GM10248 (cell line): Measurements from ENCODE around the gene SMOC2.

Experiments used
- CTCF ChIA-PET: fragments of 300-600 bp; sonication (Branson Sonifier 250); formaldehyde crosslinking; extraction: SDS; loops from one replicate; lab custom pipeline; 2021; ENCODE audit warnings: antibody characterized with exemption; lab: Yijun Ruan, JAX
- POLR2A ChIA-PET: fragments of 350-650 bp; sonication (Branson Sonifier 250); formaldehyde crosslinking; extraction: SDS; loops from one replicate; lab custom pipeline; 2020; ENCODE audit warnings: antibody characterized with exemption; lab: Yijun Ruan, JAX
- DNase-seq: peaks from one replicate; pipeline ENCODE4 v3.0.0; 2012; ENCODE audit errors: extremely low spot score
- CTCF ChIP-seq: IDR thresholded peaks from 2 replicates; pipeline ENCODE4 v1.5.1; 2012; ENCODE audit warnings: mild to moderate bottlenecking, low read depth; ENCODE audit errors: extremely low read depth, missing control alignments, control extremely low read depth

The SMOC2 gene

DNA sequence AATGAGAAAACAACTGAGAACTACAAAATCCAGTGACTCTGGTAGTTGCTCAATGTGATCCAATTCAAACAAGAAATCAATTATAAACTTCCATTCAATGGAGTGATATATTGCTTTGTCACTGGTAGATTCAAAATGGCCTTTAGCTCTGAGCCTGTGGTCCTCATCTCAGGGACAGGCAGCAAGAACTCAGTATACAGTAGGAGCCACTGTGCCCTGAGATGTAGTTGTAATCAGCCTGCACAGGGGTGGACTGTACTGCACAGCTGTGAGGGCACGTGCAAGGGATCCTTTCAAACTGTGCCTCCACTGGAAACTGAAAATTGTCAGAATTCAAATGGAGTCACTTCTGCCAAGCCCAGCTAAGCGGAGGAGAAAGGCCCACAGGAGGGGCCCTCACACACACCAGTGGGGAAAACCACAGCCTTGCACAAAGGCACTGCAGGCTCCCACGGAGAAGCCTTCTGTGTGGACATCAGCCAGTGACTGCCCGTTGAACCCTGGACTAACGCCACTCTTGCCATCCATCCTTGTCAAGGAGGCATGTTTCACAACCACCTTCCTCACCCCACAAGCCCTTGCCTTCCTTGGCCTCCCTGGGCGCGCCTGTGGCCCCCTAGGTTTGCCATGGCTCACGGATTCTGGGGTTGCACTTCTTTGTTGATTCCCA is 186.7 kb downstream of the SMOC2 start:
- no peak for DNase-seq
- ChIA-PET CTCF (no interaction called here), POLR2A (no interaction called here)
- no peak for TF ChIP-seq CTCF

DNA sequence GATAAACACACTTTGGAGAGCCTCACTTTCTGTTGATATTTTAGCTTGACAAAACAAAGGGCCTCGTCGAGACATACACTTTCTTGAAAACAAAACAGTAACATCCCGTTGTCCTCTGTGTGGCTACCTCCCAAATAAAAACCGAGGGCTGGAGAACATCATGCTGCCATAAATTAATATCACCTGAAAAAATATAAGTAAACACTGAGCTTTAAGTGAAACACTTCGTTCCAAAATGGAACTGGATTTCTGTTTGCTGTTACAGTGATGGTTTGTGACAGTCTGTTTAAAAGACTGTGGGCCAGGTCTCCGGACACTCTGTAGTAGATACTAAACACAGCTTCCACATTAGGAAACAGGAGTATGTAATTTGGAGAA is 187.2 kb downstream of the SMOC2 start:
- ChIA-PET CTCF (no interaction called here), POLR2A (no interaction called here)
- no peak for TF ChIP-seq CTCF
- no peak for DNase-seq

- CTCF ChIA-PET: no interaction called here
- DNase-seq: no peak
- no peak for TF ChIP-seq CTCF
- POLR2A ChIA-PET: no interaction called here
Measured at GRCh38 chr6:168628732-168629245, 187.8 kb downstream of the SMOC2 start.

DNA sequence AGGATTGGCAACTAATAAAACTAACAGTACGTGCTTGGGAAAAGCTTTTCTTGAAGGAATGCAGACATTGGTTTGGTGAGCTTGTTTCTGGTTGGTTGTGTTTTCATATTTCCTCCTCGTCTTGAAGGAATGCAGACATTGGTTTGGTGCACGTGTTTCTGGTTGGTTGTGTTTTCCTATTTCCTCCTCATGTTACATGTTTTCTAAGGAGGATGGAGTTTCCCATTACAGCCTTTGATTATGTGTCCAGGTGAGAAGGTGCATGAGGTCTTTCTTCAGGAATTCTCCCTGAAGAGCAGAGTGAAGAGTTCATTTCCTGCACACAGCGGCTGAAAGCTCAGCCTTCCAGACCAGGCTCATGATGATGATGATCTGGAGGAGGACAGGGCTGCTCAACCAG is 190.6 kb downstream of the SMOC2 start:
- POLR2A ChIA-PET: no interaction called here
- no peak for DNase-seq
- CTCF ChIA-PET: no interaction called here
- TF ChIP-seq CTCF: no peak

DNA sequence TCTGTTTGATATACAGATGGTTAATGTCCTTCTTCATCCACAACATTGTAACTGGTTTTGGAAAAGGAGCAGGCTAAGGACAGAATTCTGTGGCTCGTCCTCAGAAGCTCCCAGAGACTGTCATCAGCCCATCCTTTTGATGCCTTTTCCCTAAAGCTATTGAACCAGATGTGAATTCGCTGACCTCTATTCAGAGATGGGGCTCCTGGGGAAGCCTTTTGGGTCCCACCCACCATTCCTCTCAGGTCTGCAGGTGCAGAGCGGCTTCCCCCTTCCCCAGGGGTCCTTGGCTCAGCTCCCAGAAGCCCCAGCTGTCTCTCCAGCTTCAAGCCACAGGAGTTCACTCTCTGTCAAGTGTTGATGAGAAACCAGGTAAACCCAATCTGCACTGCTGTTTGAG is 191.7 kb downstream of the SMOC2 start:
- DNase-seq: no peak
- ChIA-PET POLR2A (no interaction called here), CTCF (interaction anchor here (1.5 kb wide), 1 partner anchor 16 kb away, joined by 4 read pairs; no protein-coding TSS in a partner anchor)
- no peak for TF ChIP-seq CTCF

GRCh38 chr6:168634541-168635328 is 193.8 kb downstream of the SMOC2 start:
- ChIA-PET CTCF (interaction anchor here (1.2 kb wide), 1 partner anchor 12 kb away, joined by 3 read pairs; no protein-coding TSS in a partner anchor), POLR2A (no interaction called here)
- DNase-seq: no peak
- no peak for TF ChIP-seq CTCF
